Left renal cortex interstitium (tissue), 4 donors: ENCODE results near the gene ZNF761. TPM values are rescaled to one million over a fixed set of nuclear protein-coding genes. Genes with fewer than 3 reads are reported as not detected.
"Not testable (repeated sequence)": the region's sequence is repeated elsewhere in the genome, so short reads cannot be mapped to it uniquely, and the experiment has no call there.

ENCODE experiments used
- DNase-seq, 4 donors: peaks; one replicate each; pipeline ENCODE4 v3.0.0-alpha.2; 2013; ENCODE audit warnings: low read depth in 4 of 4, low spot score in 2 of 4, missing footprints in 1 of 4
- polyA plus RNA-seq, 4 donors: library from polyadenylated mRNA; unstranded; fragments of 120-200 nt; gene quantifications; one replicate each; pipeline ENCODE4 v1.2.1, GENCODE V29; 2013; ENCODE audit not compliant: insufficient read length in 4 of 4

ZNF761 gene
- polyA plus RNA-seq, 4 donors = 10.7 to 17.4 (median 14.7) TPM

- DNase-seq = no peak
Measured at GRCh38 chr19:53455828-53456227, 24.0 kb downstream of the ZNF761 start.

GRCh38 chr19:53460131-53460721 is 28.4 kb downstream of the ZNF761 start:
- DNase-seq = not testable (repeated sequence)

DNA sequence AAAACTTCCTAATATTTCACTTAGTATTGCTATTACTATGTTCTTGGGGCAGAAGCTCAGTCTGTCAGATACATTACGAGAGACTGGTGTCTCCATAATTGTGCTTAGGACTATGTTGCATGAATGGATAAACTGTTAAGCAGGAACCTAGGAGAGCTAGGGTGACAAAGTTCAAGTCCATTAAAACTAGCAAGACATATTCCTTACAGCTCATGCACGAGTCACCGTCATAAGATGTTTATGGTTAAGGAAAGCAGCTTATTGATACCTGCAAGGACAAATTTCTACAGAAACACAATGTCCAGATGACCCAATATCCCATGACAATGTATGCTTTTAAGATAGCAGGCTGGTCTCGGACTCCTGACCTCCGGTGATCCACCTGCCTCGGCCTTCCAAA is 30.1 kb downstream of the ZNF761 start:
- no peak for DNase-seq

- no peak for DNase-seq
Measured at GRCh38 chr19:53462861-53463260, 31.1 kb downstream of the ZNF761 start.

DNA sequence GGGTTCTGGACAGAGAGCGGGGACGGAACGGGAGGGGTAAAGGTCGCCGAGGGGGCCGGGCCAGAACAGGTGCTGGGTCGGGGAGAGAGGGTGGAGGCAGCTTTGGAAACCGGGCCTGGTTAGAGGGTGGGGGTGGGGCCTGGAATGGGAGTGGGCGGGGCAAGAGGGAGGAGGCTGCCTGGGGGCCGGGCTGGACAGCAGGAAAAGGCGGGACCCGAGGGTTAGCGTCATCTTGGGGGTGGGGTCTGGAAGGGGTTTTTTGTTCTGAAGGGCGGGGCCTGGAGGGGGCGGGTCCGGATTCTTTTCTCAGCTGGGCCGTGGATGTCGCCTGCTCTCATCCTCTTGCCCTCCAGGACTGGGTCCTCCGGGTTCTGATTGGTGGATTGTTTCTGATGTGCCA is 31.5 kb downstream of the ZNF761 start:
- peak in 1 of 4 donors; percentile 19 for DNase-seq

- DNase-seq = peak in 1 of 4 donors; percentile 4
Measured at GRCh38 chr19:53466726-53467484, 35.1 kb downstream of the ZNF761 start.

GRCh38 chr19:53467485-53468262 is 35.9 kb downstream of the ZNF761 start, which contains the start of gene ZNF813:
ZNF813 (plus strand) TSS chr19:53467733; CDS start chr19:53483823, 16,090 bp downstream.
- peak; percentile 76 to 85 (median 81) for DNase-seq

DNA sequence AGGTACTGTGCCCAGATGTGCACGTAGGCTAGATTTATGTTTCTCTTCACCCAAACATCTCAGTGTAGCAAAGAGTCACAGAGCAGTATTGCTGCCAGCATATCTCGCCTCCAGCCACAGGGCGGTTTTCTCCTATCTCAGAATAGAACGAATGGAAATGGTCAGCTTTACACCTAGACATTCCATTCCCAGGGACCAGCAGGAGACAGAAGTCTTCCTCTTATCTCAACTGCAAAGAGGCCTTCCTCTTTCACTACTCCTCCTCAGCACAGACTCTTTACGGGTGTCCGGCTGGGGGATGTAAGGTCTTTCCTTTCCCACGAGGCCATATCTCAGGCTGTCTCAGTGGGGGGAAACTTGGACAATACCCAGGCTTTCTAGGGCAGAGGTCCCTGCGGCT is 36.8 kb downstream of the ZNF761 start:
- DNase-seq = not testable (repeated sequence)

DNA sequence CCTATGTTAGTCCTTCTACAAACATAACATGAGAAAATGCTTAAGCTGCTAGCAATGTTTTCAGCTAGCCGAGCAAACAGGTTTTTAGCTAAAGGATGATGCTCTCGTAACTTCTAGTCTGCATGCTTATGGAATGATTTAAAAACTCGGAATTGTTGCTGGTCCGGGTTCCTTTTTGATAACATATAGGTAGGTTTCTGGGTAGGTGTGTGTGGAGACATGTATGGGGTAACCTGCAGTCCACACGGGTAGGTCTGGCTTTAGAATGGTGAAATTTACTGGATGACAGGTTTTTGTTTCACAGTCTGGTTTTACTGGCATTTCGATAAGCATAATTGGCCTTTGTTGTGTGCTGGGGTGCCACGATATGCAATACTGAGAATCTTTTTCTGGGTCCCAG is 40.1 kb downstream of the ZNF761 start:
- DNase-seq = no peak

- not testable (repeated sequence) for DNase-seq
Measured at GRCh38 chr19:53474832-53475231, 43.0 kb downstream of the ZNF761 start.

GRCh38 chr19:53475470-53475869 is 43.7 kb downstream of the ZNF761 start:
- not testable (repeated sequence) for DNase-seq

- not testable (repeated sequence) for DNase-seq
Measured at GRCh38 chr19:53483751-53484150, 52.0 kb downstream of the ZNF761 start.

GRCh38 chr19:53485046-53486004 is 53.5 kb downstream of the ZNF761 start:
- DNase-seq = no peak

- no peak for DNase-seq
Measured at GRCh38 chr19:53492153-53492552, 60.4 kb downstream of the ZNF761 start.

- not testable (repeated sequence) for DNase-seq
Measured at GRCh38 chr19:53497311-53498023, 65.7 kb downstream of the ZNF761 start.

DNA sequence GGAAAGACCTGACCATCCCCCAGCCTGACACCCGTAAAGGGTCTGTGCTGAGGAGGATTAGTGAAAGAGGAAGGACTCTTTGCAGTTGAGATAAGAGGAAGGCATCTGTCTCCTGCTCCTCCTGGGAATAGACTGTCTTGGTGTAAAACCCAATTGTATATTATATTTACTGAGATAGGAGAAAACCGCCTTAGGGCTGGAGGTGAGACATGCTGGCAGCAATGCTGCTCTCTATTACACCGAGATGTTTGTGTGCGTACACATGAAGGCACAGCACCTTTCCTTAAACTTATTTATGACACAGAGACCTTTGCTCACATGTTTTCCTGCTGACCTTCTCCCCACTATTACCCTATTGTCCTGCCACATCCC is 66.2 kb downstream of the ZNF761 start:
- not testable (repeated sequence) for DNase-seq

DNA sequence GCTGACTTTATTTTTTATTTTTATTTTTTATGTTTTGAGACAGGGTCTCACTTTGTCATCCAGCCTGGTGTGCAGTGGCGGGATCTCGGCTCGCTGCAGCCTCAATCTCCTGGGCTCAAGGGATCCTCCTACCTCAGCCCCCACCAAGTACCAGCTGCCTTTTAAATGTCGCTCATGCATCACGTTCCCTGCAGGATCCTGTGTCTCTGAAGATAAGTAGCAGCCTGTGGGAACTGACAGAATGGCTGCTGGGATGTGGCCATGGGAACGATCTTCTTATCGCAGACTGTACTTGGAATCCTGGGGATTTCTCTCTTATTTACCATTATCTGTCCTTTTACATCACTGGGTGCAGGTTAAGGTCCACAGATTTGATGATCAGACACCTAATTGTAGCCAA is 71.4 kb downstream of the ZNF761 start:
- DNase-seq = not testable (repeated sequence)

- DNase-seq = not testable (repeated sequence)
Measured at GRCh38 chr19:53503671-53504364, 72.0 kb downstream of the ZNF761 start.

DNA sequence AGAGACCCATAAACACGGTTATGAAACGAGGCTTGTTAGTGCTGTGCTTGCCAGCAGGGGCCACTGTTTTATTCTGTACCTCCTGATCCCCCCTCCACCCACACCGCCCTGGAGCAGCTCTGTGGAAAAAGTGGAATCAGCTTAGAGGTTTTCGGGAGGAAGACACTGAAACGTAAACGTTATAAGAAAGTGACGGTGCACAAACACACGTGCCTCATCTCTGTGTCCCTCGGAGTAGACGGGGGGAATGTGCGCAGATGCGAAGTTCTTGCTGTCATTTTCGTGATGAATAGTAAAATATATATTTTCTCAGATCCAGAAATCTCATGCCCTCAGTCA is 72.5 kb downstream of the ZNF761 start:
- DNase-seq = peak in 1 of 4 donors; percentile 20
